Thoracic aorta (tissue), 2 donors: ENCODE results near the gene TRIM50. TPM values are rescaled to one million over a fixed set of nuclear protein-coding genes. Genes with fewer than 3 reads are reported as not detected.
A peak's percentile ranks its signal among the peaks of the same experiment; 100 is the strongest.

Experiments used
- ATAC-seq: fragments of 150-250 bp; one replicate; pipeline ENCODE4 v1.8.0; 2017; ENCODE audit warnings: low read depth; ENCODE audit not compliant: insufficient number of reproducible peaks, low FRiP score
- DNase-seq: peaks from one replicate; pipeline ENCODE4 v3.0.0-alpha.2; 2020; ENCODE audit warnings: low spot score
- H3K27ac ChIP-seq, 2 donors: fragments of 200-600 bp; sonication (generic); 1 replicate in 1 of 2; 2 replicates in 1 of 2; pipeline ENCODE4 v1.5.1; 2016; ENCODE audit warnings: mild to moderate bottlenecking in 2 of 2, moderate library complexity in 2 of 2
- H3K27me3 ChIP-seq: fragments of 200-600 bp; sonication (generic); replicated peaks from 2 replicates; pipeline ENCODE4 v1.6.0; 2016; ENCODE audit warnings: mild to moderate bottlenecking; ENCODE audit not compliant: insufficient read depth
- H3K36me3 ChIP-seq: fragments of 200-600 bp; sonication (generic); one replicate; pipeline ENCODE4 v1.5.1; 2016
- H3K4me1 ChIP-seq, 2 donors: fragments of 200-600 bp; sonication (generic); 1 replicate in 1 of 2; 2 replicates in 1 of 2; pipeline versions ENCODE4 v1.5.1 to v1.6.0; 2016; ENCODE audit warnings: low read depth in 2 of 2, mild to moderate bottlenecking in 1 of 2; ENCODE audit not compliant: control insufficient read depth in 1 of 2
- H3K4me3 ChIP-seq: fragments of 200-600 bp; sonication (generic); 2 replicates; pipeline ENCODE4 v1.5.1; 2016; ENCODE audit warnings: mild to moderate bottlenecking
- H3K9me3 ChIP-seq: fragments of 200-600 bp; sonication (generic); 2 replicates; pipeline ENCODE4 v1.5.1; 2016
- total RNA-seq, 2 donors: library from RNA; depleted of rRNA; stranded (reverse); fragments of >200 nt; gene quantifications; one replicate each; pipeline versions ENCODE4 v1.1.0 to v1.2.3, GENCODE V29; 2016
- TF ChIP-seq, protein P1 (sequence below): fragments of 200-600 bp; sonication (generic); IDR thresholded peaks from one replicate; pipeline ENCODE4 v1.5.1; 2019; ENCODE audit warnings: antibody characterized with exemption

The TRIM50 gene
- total RNA-seq, 2 donors from 2014 or later, result 1.5 TPM; not detected in 1

DNA sequence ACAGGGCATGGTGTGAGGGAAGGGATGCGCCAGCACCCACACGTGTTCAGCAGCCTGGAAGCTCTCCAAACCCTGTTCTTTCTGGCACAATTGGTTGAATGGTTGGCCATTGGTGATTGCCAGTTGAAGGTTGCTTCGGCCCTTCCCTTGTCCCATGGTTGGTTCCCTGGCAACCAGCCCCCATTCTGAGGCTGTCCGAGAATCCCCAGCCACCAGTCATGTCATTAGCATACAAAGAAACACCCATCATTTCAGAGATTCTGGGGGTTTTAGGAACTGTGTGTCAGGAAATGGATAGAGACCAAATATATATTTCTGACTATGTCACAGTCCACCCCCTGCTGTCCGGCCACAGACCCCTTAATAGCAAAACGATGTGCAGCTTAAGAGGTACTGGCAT, 21.9 kb upstream of the TRIM50 start:
- Histone ChIP-seq H3K27me3 (no peaks in the 10 kb centered on the region), H3K9me3 (no peaks in the 10 kb centered on the region), H3K4me1 (no peaks in the 10 kb centered on the region), H3K27ac (no peak overlapping the region), H3K36me3 (no peaks in the 10 kb centered on the region), H3K4me3 (no peak overlapping the region)
- TF ChIP-seq, protein P1, sequence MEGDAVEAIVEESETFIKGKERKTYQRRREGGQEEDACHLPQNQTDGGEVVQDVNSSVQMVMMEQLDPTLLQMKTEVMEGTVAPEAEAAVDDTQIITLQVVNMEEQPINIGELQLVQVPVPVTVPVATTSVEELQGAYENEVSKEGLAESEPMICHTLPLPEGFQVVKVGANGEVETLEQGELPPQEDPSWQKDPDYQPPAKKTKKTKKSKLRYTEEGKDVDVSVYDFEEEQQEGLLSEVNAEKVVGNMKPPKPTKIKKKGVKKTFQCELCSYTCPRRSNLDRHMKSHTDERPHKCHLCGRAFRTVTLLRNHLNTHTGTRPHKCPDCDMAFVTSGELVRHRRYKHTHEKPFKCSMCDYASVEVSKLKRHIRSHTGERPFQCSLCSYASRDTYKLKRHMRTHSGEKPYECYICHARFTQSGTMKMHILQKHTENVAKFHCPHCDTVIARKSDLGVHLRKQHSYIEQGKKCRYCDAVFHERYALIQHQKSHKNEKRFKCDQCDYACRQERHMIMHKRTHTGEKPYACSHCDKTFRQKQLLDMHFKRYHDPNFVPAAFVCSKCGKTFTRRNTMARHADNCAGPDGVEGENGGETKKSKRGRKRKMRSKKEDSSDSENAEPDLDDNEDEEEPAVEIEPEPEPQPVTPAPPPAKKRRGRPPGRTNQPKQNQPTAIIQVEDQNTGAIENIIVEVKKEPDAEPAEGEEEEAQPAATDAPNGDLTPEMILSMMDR, result no peak
- no peak for DNase-seq
- ATAC-seq, result no peak

DNA sequence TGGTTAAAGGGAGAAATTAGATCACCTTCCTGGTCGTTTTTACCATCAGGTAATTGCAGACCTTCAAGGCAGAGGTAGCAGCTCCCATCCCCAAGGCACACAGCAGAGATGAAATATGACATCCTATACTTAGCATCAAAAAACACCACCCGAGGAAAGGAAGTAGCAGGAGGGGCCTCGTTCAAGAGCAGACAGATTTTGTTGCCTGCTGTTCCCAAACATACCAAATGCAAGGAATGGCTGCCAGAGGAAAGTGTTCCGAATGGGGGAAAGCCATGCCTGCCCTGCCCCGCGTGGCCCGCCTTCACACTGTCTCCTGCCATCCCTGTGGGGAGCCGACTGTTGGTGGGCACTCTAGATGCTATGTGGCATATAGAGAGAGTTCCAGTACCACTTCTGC, 18.1 kb upstream of the TRIM50 start:
- Histone ChIP-seq H3K4me1 (peaks cover 0 to 13% of the 10 kb centered on the region in 2 donors), H3K27me3 (no peaks in the 10 kb centered on the region), H3K9me3 (no peaks in the 10 kb centered on the region), H3K36me3 (no peaks in the 10 kb centered on the region), H3K4me3 (no peak overlapping the region), H3K27ac (no peak overlapping the region)
- ATAC-seq (no peak), DNase-seq (no peak)
- TF ChIP-seq, protein P1, result no peak

DNA sequence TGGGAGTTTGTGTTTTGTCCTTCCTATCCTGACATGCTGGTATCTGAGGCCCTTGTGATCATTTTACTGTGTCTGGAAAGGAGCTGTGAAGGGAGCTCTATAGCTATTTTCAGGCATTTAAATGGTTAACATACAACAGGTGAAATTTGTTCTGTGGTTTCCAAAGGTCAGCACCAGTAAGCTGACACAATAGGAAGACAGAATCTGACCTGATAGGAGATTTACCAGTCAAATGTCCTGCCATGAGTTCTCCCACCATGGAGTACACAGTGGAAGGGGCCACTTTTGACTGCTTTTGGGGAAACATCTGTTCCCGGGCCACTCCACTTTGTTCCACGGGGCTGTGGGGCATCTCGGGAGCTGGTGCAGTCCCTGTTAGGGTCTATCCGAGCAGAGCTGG, 17.7 kb upstream of the TRIM50 start:
- DNase-seq (no peak), ATAC-seq (no peak)
- Histone ChIP-seq H3K36me3 (no peaks in the 10 kb centered on the region), H3K4me1 (peaks cover 0 to 13% of the 10 kb centered on the region in 2 donors), H3K9me3 (no peaks in the 10 kb centered on the region), H3K4me3 (no peak overlapping the region), H3K27me3 (no peaks in the 10 kb centered on the region), H3K27ac (no peak overlapping the region)
- TF ChIP-seq, protein P1, result no peak

DNA sequence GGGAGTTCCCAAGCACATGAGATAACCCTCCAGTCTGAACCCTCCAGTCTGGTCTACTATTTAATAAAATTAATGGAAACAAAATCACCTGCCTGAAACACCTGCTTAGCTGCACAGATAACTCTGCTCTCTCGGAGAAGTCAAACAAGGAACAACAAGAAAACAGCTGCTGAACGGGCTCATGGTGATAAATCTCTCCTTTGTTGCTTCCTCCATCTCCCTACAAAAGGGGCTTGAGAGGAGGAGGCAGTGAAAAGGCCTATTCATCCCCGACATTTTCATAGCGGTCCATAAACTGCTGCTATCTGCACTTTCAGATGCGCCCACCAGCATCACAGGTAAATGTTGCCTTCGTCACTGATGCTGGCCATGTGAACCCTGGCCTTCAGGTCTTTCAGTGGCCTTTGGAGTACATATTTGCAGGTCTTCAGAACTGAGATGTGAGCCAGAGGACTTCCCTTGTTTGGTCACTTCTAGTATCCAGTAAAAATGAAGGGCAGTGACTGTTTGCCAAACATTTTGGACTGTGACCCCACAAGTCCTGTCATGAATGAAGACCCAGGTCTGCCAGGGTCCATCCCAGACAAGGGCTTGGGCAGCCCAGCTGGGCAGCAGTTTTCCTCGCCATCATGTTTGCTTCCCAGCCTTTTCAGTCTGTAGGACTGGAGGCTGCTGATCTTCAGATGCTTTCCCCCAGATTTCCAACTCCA, 15.9 kb upstream of the TRIM50 start:
- no peaks in the 10 kb centered on the region for H3K36me3 ChIP-seq
- H3K27ac ChIP-seq, result no peak overlapping the region
- H3K4me3 ChIP-seq, result no peak overlapping the region
- TF ChIP-seq, protein P1, result no peak
- peaks cover 0 to 13% of the 10 kb centered on the region in 2 donors for H3K4me1 ChIP-seq
- H3K9me3 ChIP-seq, result no peaks in the 10 kb centered on the region
- H3K27me3 ChIP-seq, result no peaks in the 10 kb centered on the region
- ATAC-seq, result no peak
- DNase-seq, result no peak

DNA sequence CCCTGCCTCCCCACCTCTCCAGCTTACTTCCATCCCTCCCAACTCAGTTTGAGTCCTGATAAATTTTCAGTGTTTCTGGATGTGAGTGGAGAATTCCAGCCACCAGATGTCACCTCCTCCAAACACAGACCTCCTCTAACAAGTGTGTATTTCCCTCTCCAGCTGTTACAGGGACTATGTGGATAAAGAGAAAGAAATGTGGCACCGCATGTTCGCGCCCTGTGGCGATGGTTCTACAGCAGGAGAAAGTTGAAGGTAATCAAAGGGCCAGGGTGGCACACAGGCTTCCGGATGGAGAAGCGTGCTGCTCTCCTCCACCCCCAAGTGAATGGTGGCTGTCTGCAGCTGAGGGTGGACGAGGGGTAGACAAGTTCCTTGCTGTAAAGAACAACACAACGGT, 14.8 kb upstream of the TRIM50 start:
- DNase-seq, result no peak
- no peaks in the 10 kb centered on the region for H3K36me3 ChIP-seq
- no peaks in the 10 kb centered on the region for H3K27me3 ChIP-seq
- no peak for ATAC-seq
- no peaks in the 10 kb centered on the region for H3K9me3 ChIP-seq
- TF ChIP-seq, protein P1, result peak; percentile 54
- peak overlapping the region; percentile 37 for H3K4me3 ChIP-seq
- H3K27ac ChIP-seq, result no peak overlapping the region
- H3K4me1 ChIP-seq, result peaks cover 0 to 13% of the 10 kb centered on the region in 2 donors
